Neural cell (in vitro differentiated cells): ENCODE results near the gene MYO5C.

Experiments
- EP300 ChIP-seq: fragments of 450-650 bp; conservative IDR thresholded peaks from 2 replicates; pipeline ENCODE4 v1.6.1; 2014; ENCODE audit warnings: antibody characterized with exemption, mild to moderate bottlenecking, moderate library complexity; ENCODE audit not compliant: poor library complexity, severe bottlenecking
- MXI1 ChIP-seq: fragments of 450-650 bp; conservative IDR thresholded peaks from 2 replicates; pipeline ENCODE4 v1.6.1; 2014; ENCODE audit warnings: antibody characterized with exemption, mild to moderate bottlenecking; ENCODE audit not compliant: poor library complexity, severe bottlenecking
- TF ChIP-seq, protein P1 (sequence below): IDR thresholded peaks from 2 replicates; pipeline ENCODE4 v1.6.1; 2012; ENCODE audit warnings: borderline replicate concordance

DNA sequence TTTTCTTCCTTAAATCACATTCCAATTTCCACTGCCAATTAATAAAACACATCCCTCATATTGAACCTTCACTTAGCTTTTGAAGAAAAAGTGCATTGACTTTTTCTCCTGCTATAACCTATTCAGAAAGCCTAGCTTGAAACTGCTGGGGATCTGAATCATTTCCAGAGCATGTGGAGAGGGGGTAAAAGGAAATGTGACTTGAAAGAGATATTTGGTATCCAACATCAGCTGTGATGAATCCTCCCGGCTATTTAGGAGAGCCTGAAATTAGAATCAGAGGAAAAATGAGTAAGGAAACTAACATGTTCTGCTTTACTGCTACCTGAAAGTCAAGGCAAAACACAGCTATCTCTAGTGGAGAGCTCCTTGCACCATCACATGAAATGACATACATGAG lies 101.8 kb downstream of the MYO5C start:
- TF ChIP-seq EP300 (no peak), MXI1 (no peak)
- TF ChIP-seq, protein P1, sequence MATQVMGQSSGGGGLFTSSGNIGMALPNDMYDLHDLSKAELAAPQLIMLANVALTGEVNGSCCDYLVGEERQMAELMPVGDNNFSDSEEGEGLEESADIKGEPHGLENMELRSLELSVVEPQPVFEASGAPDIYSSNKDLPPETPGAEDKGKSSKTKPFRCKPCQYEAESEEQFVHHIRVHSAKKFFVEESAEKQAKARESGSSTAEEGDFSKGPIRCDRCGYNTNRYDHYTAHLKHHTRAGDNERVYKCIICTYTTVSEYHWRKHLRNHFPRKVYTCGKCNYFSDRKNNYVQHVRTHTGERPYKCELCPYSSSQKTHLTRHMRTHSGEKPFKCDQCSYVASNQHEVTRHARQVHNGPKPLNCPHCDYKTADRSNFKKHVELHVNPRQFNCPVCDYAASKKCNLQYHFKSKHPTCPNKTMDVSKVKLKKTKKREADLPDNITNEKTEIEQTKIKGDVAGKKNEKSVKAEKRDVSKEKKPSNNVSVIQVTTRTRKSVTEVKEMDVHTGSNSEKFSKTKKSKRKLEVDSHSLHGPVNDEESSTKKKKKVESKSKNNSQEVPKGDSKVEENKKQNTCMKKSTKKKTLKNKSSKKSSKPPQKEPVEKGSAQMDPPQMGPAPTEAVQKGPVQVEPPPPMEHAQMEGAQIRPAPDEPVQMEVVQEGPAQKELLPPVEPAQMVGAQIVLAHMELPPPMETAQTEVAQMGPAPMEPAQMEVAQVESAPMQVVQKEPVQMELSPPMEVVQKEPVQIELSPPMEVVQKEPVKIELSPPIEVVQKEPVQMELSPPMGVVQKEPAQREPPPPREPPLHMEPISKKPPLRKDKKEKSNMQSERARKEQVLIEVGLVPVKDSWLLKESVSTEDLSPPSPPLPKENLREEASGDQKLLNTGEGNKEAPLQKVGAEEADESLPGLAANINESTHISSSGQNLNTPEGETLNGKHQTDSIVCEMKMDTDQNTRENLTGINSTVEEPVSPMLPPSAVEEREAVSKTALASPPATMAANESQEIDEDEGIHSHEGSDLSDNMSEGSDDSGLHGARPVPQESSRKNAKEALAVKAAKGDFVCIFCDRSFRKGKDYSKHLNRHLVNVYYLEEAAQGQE = no peak
